NB4 (cell line): Measurements from ENCODE around the gene CCL2.

Experiments
- CTCF ChIP-seq: IDR thresholded peaks from one replicate; pipeline ENCODE4 v1.5.1; 2012; ENCODE audit warnings: low read depth, low read length
- MYC ChIP-seq: IDR thresholded peaks from 2 replicates; pipeline ENCODE4 v1.6.1; 2011; ENCODE audit warnings: low read depth, low read length
- POLR2A ChIP-seq: IDR thresholded peaks from 2 replicates; pipeline ENCODE4 v1.6.1; 2011; ENCODE audit warnings: mild to moderate bottlenecking; ENCODE audit not compliant: insufficient read length; ENCODE audit errors: extremely low read depth
- TF ChIP-seq, protein P1 (sequence below): IDR thresholded peaks from 2 replicates; pipeline ENCODE4 v1.6.1; 2011; ENCODE audit warnings: low read depth, low read length

DNA sequence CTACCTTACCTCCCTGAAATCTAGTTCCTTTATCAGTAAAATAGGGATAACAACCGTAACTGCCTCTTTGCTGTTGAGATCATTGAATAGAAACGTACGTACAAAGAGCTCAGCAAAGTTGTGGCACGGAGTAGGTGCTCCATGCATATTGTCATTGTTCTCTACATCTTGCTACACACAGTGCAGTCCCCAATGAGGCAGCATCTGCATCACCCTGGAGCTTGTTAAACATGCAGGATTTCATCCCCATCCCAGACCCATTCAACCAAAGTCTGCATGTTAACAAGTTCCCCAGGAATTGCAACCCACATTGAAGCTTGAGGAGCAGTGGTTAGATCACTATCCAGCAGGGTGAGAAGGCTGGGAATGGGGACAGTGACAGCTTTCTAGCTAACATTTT, 33.7 kb upstream of the CCL2 start:
- TF ChIP-seq, protein P1, sequence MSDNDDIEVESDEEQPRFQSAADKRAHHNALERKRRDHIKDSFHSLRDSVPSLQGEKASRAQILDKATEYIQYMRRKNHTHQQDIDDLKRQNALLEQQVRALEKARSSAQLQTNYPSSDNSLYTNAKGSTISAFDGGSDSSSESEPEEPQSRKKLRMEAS = no peak
- TF ChIP-seq CTCF (no peak), POLR2A (no peak), MYC (no peak)
